OCI-LY7 (cell line): Measurements from ENCODE around the gene BRINP2.

Source experiments
- EZH2phosphoT487 ChIP-seq: fragments of 200-600 bp; sonication (generic); IDR thresholded peaks from 2 replicates; pipeline ENCODE4 v1.6.1; 2018; ENCODE audit warnings: low read depth, borderline replicate concordance, mild to moderate bottlenecking, mixed run types, antibody characterized with exemption, low read length, moderate library complexity, mixed read lengths
- TF ChIP-seq, protein P1 (sequence below): fragments of 200-600 bp; sonication (generic); conservative IDR thresholded peaks from 2 replicates; pipeline ENCODE4 v1.5.1; 2014; ENCODE audit warnings: mild to moderate bottlenecking, antibody characterized with exemption, low read length, moderate library complexity, mixed read lengths

GRCh38 chr1:177142010-177142409 lies 28.7 kb upstream of the BRINP2 start:
- TF ChIP-seq, protein P1, sequence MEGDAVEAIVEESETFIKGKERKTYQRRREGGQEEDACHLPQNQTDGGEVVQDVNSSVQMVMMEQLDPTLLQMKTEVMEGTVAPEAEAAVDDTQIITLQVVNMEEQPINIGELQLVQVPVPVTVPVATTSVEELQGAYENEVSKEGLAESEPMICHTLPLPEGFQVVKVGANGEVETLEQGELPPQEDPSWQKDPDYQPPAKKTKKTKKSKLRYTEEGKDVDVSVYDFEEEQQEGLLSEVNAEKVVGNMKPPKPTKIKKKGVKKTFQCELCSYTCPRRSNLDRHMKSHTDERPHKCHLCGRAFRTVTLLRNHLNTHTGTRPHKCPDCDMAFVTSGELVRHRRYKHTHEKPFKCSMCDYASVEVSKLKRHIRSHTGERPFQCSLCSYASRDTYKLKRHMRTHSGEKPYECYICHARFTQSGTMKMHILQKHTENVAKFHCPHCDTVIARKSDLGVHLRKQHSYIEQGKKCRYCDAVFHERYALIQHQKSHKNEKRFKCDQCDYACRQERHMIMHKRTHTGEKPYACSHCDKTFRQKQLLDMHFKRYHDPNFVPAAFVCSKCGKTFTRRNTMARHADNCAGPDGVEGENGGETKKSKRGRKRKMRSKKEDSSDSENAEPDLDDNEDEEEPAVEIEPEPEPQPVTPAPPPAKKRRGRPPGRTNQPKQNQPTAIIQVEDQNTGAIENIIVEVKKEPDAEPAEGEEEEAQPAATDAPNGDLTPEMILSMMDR, result no peak
- no peak for TF ChIP-seq EZH2phosphoT487
